Measurements from ENCODE around the gene BPIFB4.

The BPIFB4 gene

DNA sequence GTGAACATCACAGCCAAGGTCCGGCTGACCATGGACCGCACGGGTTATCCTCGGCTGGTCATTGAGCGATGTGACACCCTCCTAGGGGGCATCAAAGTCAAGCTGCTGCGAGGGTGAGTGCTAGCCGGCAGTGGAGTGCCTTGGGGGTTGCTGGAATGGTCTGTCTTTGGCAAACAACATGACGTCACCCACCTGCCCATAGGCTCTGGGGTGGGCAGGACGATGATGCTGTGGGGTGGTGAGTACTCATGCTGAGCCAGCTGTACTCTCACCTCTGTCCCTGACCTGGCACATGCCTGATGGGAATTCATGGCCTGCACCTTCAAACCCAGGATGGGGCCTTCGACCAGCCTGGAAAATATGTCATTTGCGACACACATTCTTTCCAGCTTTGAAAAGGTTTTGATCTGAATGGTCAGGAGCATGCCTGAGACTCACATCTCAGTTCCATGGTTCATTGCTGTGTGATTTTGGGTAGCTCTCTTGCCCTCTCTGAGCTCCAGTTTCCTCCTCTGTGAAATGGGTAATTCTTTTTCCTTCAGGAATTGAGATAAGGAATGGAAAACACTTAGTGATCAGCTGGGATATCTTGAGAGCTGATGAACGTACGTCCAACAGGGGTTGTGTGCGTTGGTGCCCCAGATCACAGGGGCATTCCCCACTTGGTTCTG, 6.7 kb downstream of the BPIFB4 start:
- H3K4me1 ChIP-seq (ENCODE audit: low read depth, poor library complexity, severe bottlenecking) = no peaks in the 10 kb centered on the region
- no peak overlapping the region for H3K27ac ChIP-seq
- TF ChIP-seq, protein P1, sequence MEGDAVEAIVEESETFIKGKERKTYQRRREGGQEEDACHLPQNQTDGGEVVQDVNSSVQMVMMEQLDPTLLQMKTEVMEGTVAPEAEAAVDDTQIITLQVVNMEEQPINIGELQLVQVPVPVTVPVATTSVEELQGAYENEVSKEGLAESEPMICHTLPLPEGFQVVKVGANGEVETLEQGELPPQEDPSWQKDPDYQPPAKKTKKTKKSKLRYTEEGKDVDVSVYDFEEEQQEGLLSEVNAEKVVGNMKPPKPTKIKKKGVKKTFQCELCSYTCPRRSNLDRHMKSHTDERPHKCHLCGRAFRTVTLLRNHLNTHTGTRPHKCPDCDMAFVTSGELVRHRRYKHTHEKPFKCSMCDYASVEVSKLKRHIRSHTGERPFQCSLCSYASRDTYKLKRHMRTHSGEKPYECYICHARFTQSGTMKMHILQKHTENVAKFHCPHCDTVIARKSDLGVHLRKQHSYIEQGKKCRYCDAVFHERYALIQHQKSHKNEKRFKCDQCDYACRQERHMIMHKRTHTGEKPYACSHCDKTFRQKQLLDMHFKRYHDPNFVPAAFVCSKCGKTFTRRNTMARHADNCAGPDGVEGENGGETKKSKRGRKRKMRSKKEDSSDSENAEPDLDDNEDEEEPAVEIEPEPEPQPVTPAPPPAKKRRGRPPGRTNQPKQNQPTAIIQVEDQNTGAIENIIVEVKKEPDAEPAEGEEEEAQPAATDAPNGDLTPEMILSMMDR (conservative IDR thresholded peaks at IDR 0.05; ENCODE audit: low read depth, low read length) = no peak
- no peak overlapping the region for H3K9ac ChIP-seq
- H2AFZ ChIP-seq (ENCODE audit: low read depth) = no peak overlapping the region
- no peaks in the 10 kb centered on the region for H3K79me2 ChIP-seq (ENCODE audit: insufficient read depth, low read depth)
- H3K4me3 ChIP-seq (IDR thresholded peaks at IDR 0.05; ENCODE audit: insufficient read depth, low read depth, low read length) = no peak overlapping the region
- no peaks in the 10 kb centered on the region for H3K36me3 ChIP-seq (ENCODE audit: insufficient read depth)
- H3K27me3 ChIP-seq (ENCODE audit: insufficient read depth, low read depth) = no peaks in the 10 kb centered on the region
- no peaks in the 10 kb centered on the region for H4K20me1 ChIP-seq (ENCODE audit: insufficient read depth)
- H3K4me2 ChIP-seq = no peak overlapping the region

DNA sequence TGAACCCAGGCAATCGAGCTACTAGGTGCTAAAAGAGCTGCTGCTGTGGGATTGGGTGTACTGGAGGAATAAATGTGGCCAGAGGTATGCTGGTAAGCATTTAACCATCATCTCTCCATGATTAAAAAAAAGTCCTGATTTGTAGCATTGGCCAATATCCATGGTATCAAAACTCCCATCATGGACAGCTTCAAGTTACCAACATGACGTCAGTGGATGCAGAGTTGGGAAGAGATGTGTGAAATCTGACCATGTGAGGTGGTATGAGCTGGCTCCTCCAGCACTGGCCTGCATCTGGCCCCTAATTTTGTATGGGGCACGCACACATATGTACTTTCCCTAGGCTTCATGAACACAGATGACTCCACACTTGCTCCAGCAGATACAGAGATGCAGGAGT, 11.7 kb downstream of the BPIFB4 start:
- H3K36me3 ChIP-seq (ENCODE audit: insufficient read depth) = no peaks in the 10 kb centered on the region
- H3K79me2 ChIP-seq (ENCODE audit: insufficient read depth, low read depth) = no peaks in the 10 kb centered on the region
- H3K27ac ChIP-seq = no peak overlapping the region
- no peak overlapping the region for H2AFZ ChIP-seq (ENCODE audit: low read depth)
- H3K9ac ChIP-seq = no peak overlapping the region
- no peak overlapping the region for H3K4me3 ChIP-seq (IDR thresholded peaks at IDR 0.05; ENCODE audit: insufficient read depth, low read depth, low read length)
- peaks cover 2% of the 10 kb centered on the region for H3K4me1 ChIP-seq (ENCODE audit: low read depth, poor library complexity, severe bottlenecking)
- no peaks in the 10 kb centered on the region for H3K27me3 ChIP-seq (ENCODE audit: insufficient read depth, low read depth)
- no peak overlapping the region for H3K4me2 ChIP-seq
- TF ChIP-seq, protein P1 (conservative IDR thresholded peaks at IDR 0.05; ENCODE audit: low read depth, low read length) = no peak
- no peaks in the 10 kb centered on the region for H4K20me1 ChIP-seq (ENCODE audit: insufficient read depth)

DNA sequence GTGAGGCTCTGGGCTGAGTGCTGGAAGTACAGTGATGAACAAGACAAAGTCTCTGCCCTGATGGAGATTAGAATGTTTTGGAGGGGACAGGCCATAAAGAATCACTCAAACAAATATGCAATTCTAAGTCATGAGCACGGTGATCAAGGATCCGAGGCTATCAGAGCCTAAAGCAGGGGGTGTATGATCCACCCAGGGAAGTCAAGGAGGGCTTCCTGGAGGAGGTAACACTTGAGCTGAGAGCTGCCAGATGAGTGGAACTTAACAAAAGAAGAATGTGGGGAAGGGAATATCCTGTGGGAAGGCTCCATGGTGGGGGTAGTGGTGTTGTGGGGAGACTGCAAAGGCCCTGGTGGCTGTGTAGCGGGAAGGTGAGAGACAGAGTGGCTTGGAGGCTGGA, 12.2 kb downstream of the BPIFB4 start:
- Histone ChIP-seq H3K27me3 (ENCODE audit: insufficient read depth, low read depth) (no peaks in the 10 kb centered on the region), H4K20me1 (ENCODE audit: insufficient read depth) (no peaks in the 10 kb centered on the region), H3K4me2 (no peak overlapping the region), H3K27ac (no peak overlapping the region), H3K79me2 (ENCODE audit: insufficient read depth, low read depth) (no peaks in the 10 kb centered on the region), H3K4me1 (ENCODE audit: low read depth, poor library complexity, severe bottlenecking) (peaks cover 4% of the 10 kb centered on the region), H3K36me3 (ENCODE audit: insufficient read depth) (no peaks in the 10 kb centered on the region), H2AFZ (ENCODE audit: low read depth) (no peak overlapping the region), H3K4me3 (IDR thresholded peaks at IDR 0.05; ENCODE audit: insufficient read depth, low read depth, low read length) (no peak overlapping the region), H3K9ac (no peak overlapping the region)
- TF ChIP-seq, protein P1 (conservative IDR thresholded peaks at IDR 0.05; ENCODE audit: low read depth, low read length) = no peak

- Histone ChIP-seq H3K4me2 (no peak overlapping the region), H3K9ac (no peak overlapping the region), H3K4me1 (ENCODE audit: low read depth, poor library complexity, severe bottlenecking) (peaks cover 4% of the 10 kb centered on the region), H3K27ac (no peak overlapping the region), H3K79me2 (ENCODE audit: insufficient read depth, low read depth) (no peaks in the 10 kb centered on the region), H2AFZ (ENCODE audit: low read depth) (no peak overlapping the region), H3K4me3 (IDR thresholded peaks at IDR 0.05; ENCODE audit: insufficient read depth, low read depth, low read length) (no peak overlapping the region), H3K27me3 (ENCODE audit: insufficient read depth, low read depth) (no peaks in the 10 kb centered on the region), H3K36me3 (ENCODE audit: insufficient read depth) (no peaks in the 10 kb centered on the region), H4K20me1 (ENCODE audit: insufficient read depth) (no peaks in the 10 kb centered on the region)
- TF ChIP-seq, protein P1 (conservative IDR thresholded peaks at IDR 0.05; ENCODE audit: low read depth, low read length) = no peak
Measured at GRCh38 chr20:33092361-33092760, 12.9 kb downstream of the BPIFB4 start.
